SH-SY5Y (cell line): Measurements from ENCODE around the gene JAK3.

Experiments used
- GATA2 ChIP-seq: IDR thresholded peaks from 2 replicates; pipeline ENCODE4 v1.6.1; 2011; ENCODE audit warnings: mild to moderate bottlenecking, low read depth, low read length
- GATA3 ChIP-seq: IDR thresholded peaks from 2 replicates; pipeline ENCODE4 v1.6.1; 2011; ENCODE audit warnings: low read depth, mild to moderate bottlenecking, low read length, moderate library complexity

DNA sequence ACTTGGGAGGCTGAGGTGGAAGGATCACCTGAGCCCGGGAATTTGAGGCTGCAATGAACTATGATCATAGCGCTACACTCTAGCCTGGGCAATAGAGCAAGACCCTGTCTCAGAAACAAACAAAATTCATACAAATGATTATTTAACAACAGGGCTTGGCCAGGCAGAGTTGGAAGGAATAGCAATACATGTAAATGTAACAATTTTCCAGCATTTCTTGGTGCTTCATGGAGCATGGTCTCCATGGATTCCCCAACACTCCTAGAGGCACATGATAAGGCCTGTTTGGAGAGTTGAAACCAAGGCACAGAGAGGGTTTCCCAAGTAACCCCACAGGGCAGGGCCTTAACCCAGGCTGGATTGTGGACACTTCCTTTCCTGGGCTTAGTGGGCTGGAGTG is 36.7 kb downstream of the JAK3 start:
- TF ChIP-seq GATA3 = no peak
- TF ChIP-seq GATA2 = no peak
